Activated CD4-positive, alpha-beta T cell treated with anti-CD3 and anti-CD28 coated beads for 36 hours (primary cell): ENCODE results near the gene GTF2A1. TPM values are rescaled to one million over a fixed set of nuclear protein-coding genes. Genes with fewer than 3 reads are reported as not detected.

ENCODE experiments used
- ATAC-seq: fragments of 200-7000 bp; cut with Tn5 transposase; one replicate; pipeline ENCODE4 v1.10.0; 2021; ENCODE audit warnings: mild to moderate bottlenecking, moderate library complexity
- CTCF ChIA-PET: fragments of 350-600 bp; sonication (Branson Sonifier 250); formaldehyde crosslinking; loops from one replicate; lab custom pipeline; 2021; ENCODE audit warnings: antibody characterized with exemption; lab: Charles Lee
- POLR2A ChIA-PET: fragments of 350-600 bp; sonication (Branson Sonifier 250); formaldehyde crosslinking; loops from one replicate; lab custom pipeline; 2021; ENCODE audit warnings: antibody characterized with exemption, inconsistent platforms; lab: Charles Lee
- DNase-seq: peaks from one replicate; pipeline ENCODE4 v3.0.0-alpha.2; 2020
- H3K27ac Mint-ChIP-seq: one replicate; pipeline ENCODE4 v1.8.0; 2021; ENCODE audit warnings: mixed read lengths
- H3K27me3 Mint-ChIP-seq: one replicate; pipeline ENCODE4 v1.8.0; 2021; ENCODE audit warnings: mixed read lengths
- H3K36me3 Mint-ChIP-seq: one replicate; pipeline ENCODE4 v1.8.0; 2021; ENCODE audit warnings: low read depth, mixed read lengths
- H3K4me1 Mint-ChIP-seq: one replicate; pipeline ENCODE4 v1.8.0; 2021; ENCODE audit warnings: mixed read lengths
- H3K4me3 Mint-ChIP-seq: one replicate; pipeline ENCODE4 v1.8.0; 2021; ENCODE audit warnings: mild to moderate bottlenecking, moderate library complexity, mixed read lengths
- H3K9me3 Mint-ChIP-seq: one replicate; pipeline ENCODE4 v1.8.0; 2021; ENCODE audit warnings: low read depth, mixed read lengths
- intact Hi-C, 2 experiments: fragments of 100-400 bp; cut with DNase I in 1 of 2; cut with micrococcal nuclease in 1 of 2; formaldehyde crosslinking; loops; one replicate each; pipeline versions ENCODE4 v1.14.2 to v1.15.1; 2022 to 2024; cut with DNase I, micrococcal nuclease
- total RNA-seq, 2 experiments: library from RNA; stranded (reverse); gene quantifications; one replicate each; pipeline ENCODE4 v1.2.3, GENCODE V29; 2021

Gene GTF2A1
- total RNA-seq: 10 to 100 TPM; 40.3 to 57.8 TPM

DNA sequence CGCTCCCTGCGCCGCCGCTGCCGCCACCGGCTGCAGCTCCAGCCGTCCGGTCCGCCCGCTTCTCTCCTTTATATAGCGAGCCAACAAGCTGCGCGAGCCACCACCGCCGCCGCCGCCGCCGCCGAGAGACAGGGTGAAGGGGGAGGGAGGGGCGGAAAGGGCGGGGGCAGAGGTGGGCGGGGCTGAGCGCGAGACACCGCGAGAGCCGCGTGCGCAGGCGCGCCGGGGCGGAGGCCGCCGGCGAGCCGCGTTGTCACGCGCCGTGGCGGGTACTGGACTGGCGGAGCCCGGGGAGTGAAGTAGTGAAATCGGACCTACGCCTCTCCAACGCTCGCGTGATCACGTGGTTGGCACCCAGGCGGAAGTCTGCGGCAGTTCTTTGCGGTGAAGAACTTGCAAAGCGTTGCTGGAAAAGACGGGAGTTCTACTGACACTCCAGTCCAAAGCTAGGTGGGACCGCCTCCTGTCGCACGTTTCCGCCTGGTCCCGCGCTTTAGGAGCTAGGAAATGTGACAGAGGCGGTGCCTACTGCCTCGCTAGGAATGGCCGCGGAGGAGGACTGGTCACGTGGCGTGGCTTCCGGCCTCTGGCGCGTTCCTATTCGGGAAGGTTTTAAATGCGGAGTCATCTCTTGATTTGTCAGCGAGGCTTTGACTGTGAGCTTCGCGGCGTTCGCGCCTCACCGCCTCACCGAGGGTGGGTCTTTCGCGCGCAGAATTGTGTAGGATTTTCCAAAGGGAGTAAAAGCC, at the start of gene GTF2A1:
Gene GTF2A1 (minus strand): TSS at position 130 of the 749 bp plus-strand sequence. CDS start 441 bp downstream, outside the sequence.
- DNase-seq (peak; percentile 96), ATAC-seq (peak; percentile 79)
- peaks cover 29% of the 10 kb centered on the region for H3K4me1 Mint-ChIP-seq
- H3K27ac Mint-ChIP-seq: peak within 1 kb of the TSS; percentile 100
- H3K27me3 Mint-ChIP-seq: no peaks in the 10 kb centered on the region
- intact Hi-C loops: loop anchor here (1.0 to 2.0 kb wide), 6 partner anchors 216 to 634 kb away; partner anchors contain the start of genes SEL1L (in 2 of the 2) and CEP128 (in 1 of the 2)
- peaks cover 19% of the 10 kb centered on the region for H3K36me3 Mint-ChIP-seq
- POLR2A ChIA-PET: interaction anchor here (0.6 to 1.2 kb wide), 10 partner anchors 34 to 361 kb away, joined by 3 to 10 read pairs (median 4); partner anchors contain the start of gene SEL1L
- H3K9me3 Mint-ChIP-seq: no peaks in the 10 kb centered on the region
- peak within 1 kb of the TSS; percentile 99 for H3K4me3 Mint-ChIP-seq
- CTCF ChIA-PET: interaction anchor here (0.6 to 1.5 kb wide), 5 partner anchors 51 to 312 kb away, joined by 3 to 5 read pairs (median 3); no protein-coding TSS in a partner anchor

GRCh38 chr14:81269979-81270375, 49.2 kb upstream of the GTF2A1 start:
- POLR2A ChIA-PET: no interaction called here
- Mint-ChIP-seq H3K27me3 (peaks cover 9% of the 10 kb centered on the region), H3K36me3 (no peaks in the 10 kb centered on the region), H3K27ac (no peak overlapping the region), H3K4me3 (no peak overlapping the region), H3K4me1 (peaks cover 16% of the 10 kb centered on the region), H3K9me3 (no peaks in the 10 kb centered on the region)
- intact Hi-C loops: loop anchor here (1.0 kb wide), 2 partner anchors 183 to 194 kb away; no protein-coding TSS in a partner anchor
- ATAC-seq (no peak), DNase-seq (no peak)
- CTCF ChIA-PET: interaction anchor here (0.6 to 5.2 kb wide), 16 partner anchors 9 to 290 kb away, joined by 3 to 58 read pairs (median 4); no protein-coding TSS in a partner anchor

GRCh38 chr14:81269100-81269978, 48.6 kb upstream of the GTF2A1 start:
- intact Hi-C loops: loop anchor here (1.0 kb wide), 2 partner anchors 184 to 195 kb away; no protein-coding TSS in a partner anchor
- H3K36me3 Mint-ChIP-seq: no peaks in the 10 kb centered on the region
- no peak overlapping the region for H3K4me3 Mint-ChIP-seq
- POLR2A ChIA-PET: interaction anchor here (0.5 kb wide), 1 partner anchor 191 kb away, joined by 3 read pairs; no protein-coding TSS in a partner anchor
- CTCF ChIA-PET: interaction anchor here (0.6 to 5.2 kb wide), 20 partner anchors 9 to 289 kb away, joined by 3 to 58 read pairs (median 4); no protein-coding TSS in a partner anchor
- no peak overlapping the region for H3K27ac Mint-ChIP-seq
- peaks cover 16% of the 10 kb centered on the region for H3K4me1 Mint-ChIP-seq
- peaks cover 9% of the 10 kb centered on the region for H3K27me3 Mint-ChIP-seq
- DNase-seq (peak; percentile 6), ATAC-seq (peak; percentile 73)
- no peaks in the 10 kb centered on the region for H3K9me3 Mint-ChIP-seq

GRCh38 chr14:81268016-81268416, 47.3 kb upstream of the GTF2A1 start:
- H3K27me3 Mint-ChIP-seq: peaks cover 9% of the 10 kb centered on the region
- intact Hi-C loops: no loop called here
- DNase-seq: peak; percentile 22
- POLR2A ChIA-PET: no interaction called here
- no peaks in the 10 kb centered on the region for H3K9me3 Mint-ChIP-seq
- H3K4me3 Mint-ChIP-seq: no peak overlapping the region
- CTCF ChIA-PET: interaction anchor here (0.7 to 5.2 kb wide), 7 partner anchors 33 to 197 kb away, joined by 3 to 58 read pairs (median 6); no protein-coding TSS in a partner anchor
- H3K27ac Mint-ChIP-seq: no peak overlapping the region
- no peaks in the 10 kb centered on the region for H3K36me3 Mint-ChIP-seq
- ATAC-seq: peak; percentile 87
- peaks cover 16% of the 10 kb centered on the region for H3K4me1 Mint-ChIP-seq

DNA sequence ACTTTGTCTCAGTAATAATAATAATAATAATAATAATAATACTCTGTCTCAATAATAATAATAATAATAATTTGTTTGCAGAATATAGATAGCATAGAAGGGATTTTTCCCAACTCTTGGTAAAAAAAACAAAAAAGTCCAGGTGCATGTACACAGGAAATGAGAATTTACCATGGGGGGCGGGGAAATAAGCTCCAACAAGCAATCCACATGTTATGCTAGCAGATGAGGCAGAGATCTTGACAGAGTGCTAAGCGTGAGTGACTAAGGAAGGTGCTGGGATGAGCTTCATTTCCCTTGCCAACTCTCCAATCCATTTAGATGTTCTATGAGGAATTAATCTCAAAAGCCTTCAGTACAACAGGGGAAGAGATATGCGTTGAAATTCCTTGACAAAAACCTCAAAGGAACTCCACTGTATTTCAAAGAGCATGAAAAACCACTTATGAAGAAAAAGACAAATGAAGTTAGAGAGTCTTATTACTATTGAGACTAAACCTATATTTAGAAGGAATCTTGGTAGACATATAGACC, 44.9 kb upstream of the GTF2A1 start:
- no peak for DNase-seq
- ChIA-PET CTCF (interaction anchor here (0.8 to 5.2 kb wide), 4 partner anchors 13 to 205 kb away, joined by 3 to 58 read pairs (median 4); no protein-coding TSS in a partner anchor), POLR2A (no interaction called here)
- no peaks in the 10 kb centered on the region for H3K36me3 Mint-ChIP-seq
- no peak overlapping the region for H3K4me3 Mint-ChIP-seq
- no peaks in the 10 kb centered on the region for H3K9me3 Mint-ChIP-seq
- H3K4me1 Mint-ChIP-seq: peaks cover 16% of the 10 kb centered on the region
- no peak for ATAC-seq
- H3K27me3 Mint-ChIP-seq: peaks cover 16% of the 10 kb centered on the region
- intact Hi-C loops: no loop called here
- no peak overlapping the region for H3K27ac Mint-ChIP-seq

DNA sequence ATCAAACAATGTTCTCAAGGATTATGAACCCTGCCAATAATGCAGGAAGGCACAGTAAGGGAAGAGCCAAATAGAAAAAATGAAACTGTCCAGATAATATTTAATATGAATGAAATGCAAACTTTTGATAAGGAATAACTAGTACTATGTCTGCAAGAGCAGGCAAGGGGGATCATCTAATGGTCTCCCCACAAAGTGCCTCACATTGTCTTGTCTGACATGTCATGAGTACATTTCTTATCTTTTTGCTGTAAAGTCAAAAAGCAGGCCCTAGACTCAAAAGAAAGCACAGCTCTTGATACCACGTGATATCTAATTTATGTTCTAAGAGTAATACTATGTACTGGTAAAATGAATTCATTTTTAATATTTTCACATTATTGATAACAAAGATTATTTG, 43.9 kb upstream of the GTF2A1 start:
- Mint-ChIP-seq H3K27me3 (peaks cover 18% of the 10 kb centered on the region), H3K27ac (no peak overlapping the region), H3K36me3 (no peaks in the 10 kb centered on the region), H3K4me1 (peaks cover 16% of the 10 kb centered on the region), H3K4me3 (no peak overlapping the region), H3K9me3 (no peaks in the 10 kb centered on the region)
- ChIA-PET POLR2A (no interaction called here), CTCF (interaction anchor here (1.4 kb wide), 1 partner anchor 199 kb away, joined by 5 read pairs; no protein-coding TSS in a partner anchor)
- ATAC-seq (no peak), DNase-seq (no peak)
- intact Hi-C loops: no loop called here

DNA sequence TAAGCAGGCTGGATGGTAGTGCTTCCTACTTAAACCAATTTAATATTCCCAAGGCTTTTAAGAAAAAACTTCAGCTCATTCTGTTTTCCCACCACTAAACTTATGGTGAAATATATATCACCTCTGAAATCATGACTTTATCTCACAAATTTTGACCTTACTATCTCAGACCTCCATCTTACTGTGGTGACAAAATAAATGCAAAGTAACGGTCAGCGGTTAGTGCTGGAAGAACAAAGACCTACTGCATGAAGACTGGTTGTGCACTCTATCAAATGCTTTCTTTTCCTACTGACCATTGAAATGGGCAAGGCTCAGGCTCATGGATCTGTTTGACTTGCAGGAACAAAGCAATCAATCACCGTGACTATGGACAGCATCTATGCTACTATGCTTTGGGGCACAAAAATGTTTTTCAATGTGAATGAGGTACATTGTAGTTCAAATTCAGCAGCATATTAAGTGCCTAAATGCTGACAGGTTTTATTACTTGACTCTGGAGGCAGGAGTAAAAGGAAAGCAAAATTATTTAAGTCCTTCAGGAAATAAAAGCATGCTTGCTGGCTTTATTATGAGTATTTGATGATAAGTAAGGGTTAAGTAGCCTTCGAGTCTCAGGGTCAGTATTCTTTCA, 43.1 kb upstream of the GTF2A1 start:
- H3K36me3 Mint-ChIP-seq: no peaks in the 10 kb centered on the region
- H3K4me3 Mint-ChIP-seq: no peak overlapping the region
- H3K27me3 Mint-ChIP-seq: peaks cover 15% of the 10 kb centered on the region
- CTCF ChIA-PET: interaction anchor here (1.4 kb wide), 1 partner anchor 200 kb away, joined by 5 read pairs; no protein-coding TSS in a partner anchor
- ATAC-seq (no peak), DNase-seq (no peak)
- no peak overlapping the region for H3K27ac Mint-ChIP-seq
- H3K4me1 Mint-ChIP-seq: peaks cover 14% of the 10 kb centered on the region
- intact Hi-C loops: no loop called here
- no peaks in the 10 kb centered on the region for H3K9me3 Mint-ChIP-seq
- POLR2A ChIA-PET: no interaction called here

DNA sequence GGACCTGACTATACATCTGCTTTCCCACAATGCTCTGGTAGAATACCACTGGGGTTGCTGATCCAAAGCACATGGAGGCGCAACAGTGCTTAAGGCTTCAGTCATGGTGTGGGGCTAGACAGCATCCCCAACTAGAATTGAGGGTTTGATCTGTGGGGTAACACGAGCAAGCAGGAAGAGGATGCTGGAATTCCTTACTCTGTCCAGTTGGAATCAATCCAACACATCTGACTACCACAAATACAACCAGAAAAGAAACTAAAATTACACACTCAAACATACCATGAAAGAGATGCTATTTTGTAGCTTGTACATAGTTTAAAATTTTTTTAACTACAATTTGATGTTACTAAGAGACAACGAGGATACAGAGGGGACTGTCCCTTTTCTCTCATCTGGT, 40.4 kb upstream of the GTF2A1 start:
- peaks cover 10% of the 10 kb centered on the region for H3K27me3 Mint-ChIP-seq
- DNase-seq (no peak), ATAC-seq (no peak)
- no peaks in the 10 kb centered on the region for H3K36me3 Mint-ChIP-seq
- no peak overlapping the region for H3K27ac Mint-ChIP-seq
- ChIA-PET POLR2A (no interaction called here), CTCF (interaction anchor here (1.8 kb wide), 1 partner anchor 8 kb away, joined by 6 read pairs; no protein-coding TSS in a partner anchor)
- no peak overlapping the region for H3K4me3 Mint-ChIP-seq
- H3K9me3 Mint-ChIP-seq: no peaks in the 10 kb centered on the region
- intact Hi-C loops: no loop called here
- peaks cover 7% of the 10 kb centered on the region for H3K4me1 Mint-ChIP-seq

DNA sequence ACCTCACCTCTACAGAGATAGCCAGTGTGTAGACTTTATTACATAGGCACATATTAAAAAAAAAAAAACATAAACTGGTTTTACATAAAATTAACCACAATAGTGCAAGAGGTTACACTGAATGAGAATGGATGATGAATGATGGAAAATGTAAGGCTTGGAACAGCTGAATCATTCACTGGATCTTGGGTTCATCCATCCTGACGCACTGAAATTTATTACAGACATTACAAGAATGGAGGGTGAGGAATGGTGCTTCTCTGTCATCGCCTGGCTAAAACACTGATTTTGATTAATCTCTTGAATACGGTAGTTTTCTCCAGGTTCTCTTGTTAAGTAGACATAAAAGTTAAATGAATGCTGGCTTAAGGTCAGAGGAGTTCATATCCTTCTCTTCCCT, 40.0 kb upstream of the GTF2A1 start:
- Mint-ChIP-seq H3K9me3 (no peaks in the 10 kb centered on the region), H3K27ac (no peak overlapping the region), H3K4me3 (no peak overlapping the region), H3K4me1 (peaks cover 7% of the 10 kb centered on the region), H3K36me3 (no peaks in the 10 kb centered on the region), H3K27me3 (peaks cover 10% of the 10 kb centered on the region)
- DNase-seq (no peak), ATAC-seq (no peak)
- POLR2A ChIA-PET: no interaction called here
- CTCF ChIA-PET: interaction anchor here (1.8 kb wide), 1 partner anchor 8 kb away, joined by 6 read pairs; no protein-coding TSS in a partner anchor
- intact Hi-C loops: no loop called here

GRCh38 chr14:81256289-81256960, 35.7 kb upstream of the GTF2A1 start:
- intact Hi-C loops: no loop called here
- no peak overlapping the region for H3K4me3 Mint-ChIP-seq
- ChIA-PET CTCF (no interaction called here), POLR2A (no interaction called here)
- DNase-seq (no peak), ATAC-seq (peak; percentile 80)
- H3K36me3 Mint-ChIP-seq: no peaks in the 10 kb centered on the region
- peaks cover 7% of the 10 kb centered on the region for H3K4me1 Mint-ChIP-seq
- H3K27ac Mint-ChIP-seq: peak overlapping the region; percentile 21
- peaks cover 8% of the 10 kb centered on the region for H3K27me3 Mint-ChIP-seq
- H3K9me3 Mint-ChIP-seq: no peaks in the 10 kb centered on the region
